ENCODE data around the gene ZFHX3. TPM values are rescaled to one million over a fixed set of nuclear protein-coding genes. Genes with fewer than 3 reads are reported as not detected.

The ZFHX3 gene
- total RNA-seq, 2 donors from 2014 or later, result 0.79 to 2.2 TPM

GRCh38 chr16:72934636-72935403, 113.1 kb downstream of the ZFHX3 start:
- TF ChIP-seq, protein P1, sequence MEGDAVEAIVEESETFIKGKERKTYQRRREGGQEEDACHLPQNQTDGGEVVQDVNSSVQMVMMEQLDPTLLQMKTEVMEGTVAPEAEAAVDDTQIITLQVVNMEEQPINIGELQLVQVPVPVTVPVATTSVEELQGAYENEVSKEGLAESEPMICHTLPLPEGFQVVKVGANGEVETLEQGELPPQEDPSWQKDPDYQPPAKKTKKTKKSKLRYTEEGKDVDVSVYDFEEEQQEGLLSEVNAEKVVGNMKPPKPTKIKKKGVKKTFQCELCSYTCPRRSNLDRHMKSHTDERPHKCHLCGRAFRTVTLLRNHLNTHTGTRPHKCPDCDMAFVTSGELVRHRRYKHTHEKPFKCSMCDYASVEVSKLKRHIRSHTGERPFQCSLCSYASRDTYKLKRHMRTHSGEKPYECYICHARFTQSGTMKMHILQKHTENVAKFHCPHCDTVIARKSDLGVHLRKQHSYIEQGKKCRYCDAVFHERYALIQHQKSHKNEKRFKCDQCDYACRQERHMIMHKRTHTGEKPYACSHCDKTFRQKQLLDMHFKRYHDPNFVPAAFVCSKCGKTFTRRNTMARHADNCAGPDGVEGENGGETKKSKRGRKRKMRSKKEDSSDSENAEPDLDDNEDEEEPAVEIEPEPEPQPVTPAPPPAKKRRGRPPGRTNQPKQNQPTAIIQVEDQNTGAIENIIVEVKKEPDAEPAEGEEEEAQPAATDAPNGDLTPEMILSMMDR (conservative IDR thresholded peaks at IDR 0.05), result no peak
- Histone ChIP-seq H3K9ac (ENCODE audit: extremely low read depth, low read length, poor library complexity, severe bottlenecking) (no peak overlapping the region), H3K27me3 (ENCODE audit: control insufficient read depth, insufficient read depth, low read length, poor library complexity, severe bottlenecking) (no peaks in the 10 kb centered on the region), H3K4me1 (ENCODE audit: control insufficient read depth, insufficient read depth, low read length) (peaks cover 21% of the 10 kb centered on the region), H3K27ac (ENCODE audit: low read depth, low read length) (no peak overlapping the region), H3K9me3 (ENCODE audit: control insufficient read depth, low read length) (no peaks in the 10 kb centered on the region), H3K4me3 (ENCODE audit: low read length) (no peak overlapping the region), H3K36me3 (ENCODE audit: control insufficient read depth, insufficient read depth, low read length) (no peaks in the 10 kb centered on the region)
- Mint-ChIP-seq H3K27ac (no peak overlapping the region), H3K27me3 (ENCODE audit: insufficient read depth) (peaks cover 2% of the 10 kb centered on the region), H3K4me3 (no peak overlapping the region), H3K36me3 (ENCODE audit: low read depth) (no peaks in the 10 kb centered on the region), H3K9me3 (no peaks in the 10 kb centered on the region), H3K4me1 (peaks cover 34% of the 10 kb centered on the region)
- DNase-seq, result no peak
- 92 to 93% methylated on average over 14 to 17 of the region's 17 CpGs for WGBS, 2 experiments (ENCODE audit: insufficient coverage in 1 of 2, insufficient read length in 1 of 2)

- Histone ChIP-seq H3K36me3 (ENCODE audit: control insufficient read depth, insufficient read depth, low read length) (no peaks in the 10 kb centered on the region), H3K4me3 (ENCODE audit: low read length) (no peak overlapping the region), H3K27me3 (ENCODE audit: control insufficient read depth, insufficient read depth, low read length, poor library complexity, severe bottlenecking) (no peaks in the 10 kb centered on the region), H3K9ac (ENCODE audit: extremely low read depth, low read length, poor library complexity, severe bottlenecking) (no peak overlapping the region), H3K9me3 (ENCODE audit: control insufficient read depth, low read length) (no peaks in the 10 kb centered on the region), H3K4me1 (ENCODE audit: control insufficient read depth, insufficient read depth, low read length) (peaks cover 18% of the 10 kb centered on the region), H3K27ac (ENCODE audit: low read depth, low read length) (no peak overlapping the region)
- no peak for DNase-seq
- peaks cover 2% of the 10 kb centered on the region for H3K27me3 Mint-ChIP-seq (ENCODE audit: insufficient read depth)
- H3K4me3 Mint-ChIP-seq, result no peak overlapping the region
- H3K36me3 Mint-ChIP-seq (ENCODE audit: low read depth), result no peaks in the 10 kb centered on the region
- no peak overlapping the region for H3K27ac Mint-ChIP-seq
- no peaks in the 10 kb centered on the region for H3K9me3 Mint-ChIP-seq
- WGBS, 2 experiments (ENCODE audit: insufficient coverage in 1 of 2, insufficient read length in 1 of 2), result 88 to 100% methylated on average over 5 to 11 of the region's 11 CpGs
- peaks cover 27% of the 10 kb centered on the region for H3K4me1 Mint-ChIP-seq
- TF ChIP-seq, protein P1 (conservative IDR thresholded peaks at IDR 0.05), result no peak
Measured at GRCh38 chr16:72932677-72933335, 115.1 kb downstream of the ZFHX3 start.

GRCh38 chr16:72932050-72932449, 115.9 kb downstream of the ZFHX3 start:
- Histone ChIP-seq H3K36me3 (ENCODE audit: control insufficient read depth, insufficient read depth, low read length) (no peaks in the 10 kb centered on the region), H3K9ac (ENCODE audit: extremely low read depth, low read length, poor library complexity, severe bottlenecking) (peak overlapping the region; percentile 15), H3K27me3 (ENCODE audit: control insufficient read depth, insufficient read depth, low read length, poor library complexity, severe bottlenecking) (no peaks in the 10 kb centered on the region), H3K9me3 (ENCODE audit: control insufficient read depth, low read length) (no peaks in the 10 kb centered on the region), H3K4me3 (ENCODE audit: low read length) (no peak overlapping the region), H3K27ac (ENCODE audit: low read depth, low read length) (peak overlapping the region; percentile 84), H3K4me1 (ENCODE audit: control insufficient read depth, insufficient read depth, low read length) (peaks cover 18% of the 10 kb centered on the region)
- TF ChIP-seq, protein P1 (conservative IDR thresholded peaks at IDR 0.05), result no peak
- Mint-ChIP-seq H3K4me3 (no peak overlapping the region), H3K9me3 (no peaks in the 10 kb centered on the region), H3K4me1 (peaks cover 22% of the 10 kb centered on the region), H3K27me3 (ENCODE audit: insufficient read depth) (peaks cover 1% of the 10 kb centered on the region), H3K27ac (no peak overlapping the region), H3K36me3 (ENCODE audit: low read depth) (no peaks in the 10 kb centered on the region)
- WGBS, 2 experiments (ENCODE audit: insufficient coverage in 1 of 2, insufficient read length in 1 of 2), result 80 to 100% methylated on average over 2 of the region's 2 CpGs
- no peak for DNase-seq
